DMS153 (cell line): ENCODE data around the gene TBC1D13.
"Not testable (repeated sequence)": the region's sequence is repeated elsewhere in the genome, so short reads cannot be mapped to it uniquely, and the experiment has no call there.

ENCODE experiments used
- DNase-seq: peaks from one replicate; lab custom pipeline; 2025; lab: John Stamatoyannopoulos, UW

TBC1D13 gene

GRCh38 chr9:128785427-128785826, 1.6 kb upstream of the TBC1D13 start:
- DNase-seq: no peak

DNA sequence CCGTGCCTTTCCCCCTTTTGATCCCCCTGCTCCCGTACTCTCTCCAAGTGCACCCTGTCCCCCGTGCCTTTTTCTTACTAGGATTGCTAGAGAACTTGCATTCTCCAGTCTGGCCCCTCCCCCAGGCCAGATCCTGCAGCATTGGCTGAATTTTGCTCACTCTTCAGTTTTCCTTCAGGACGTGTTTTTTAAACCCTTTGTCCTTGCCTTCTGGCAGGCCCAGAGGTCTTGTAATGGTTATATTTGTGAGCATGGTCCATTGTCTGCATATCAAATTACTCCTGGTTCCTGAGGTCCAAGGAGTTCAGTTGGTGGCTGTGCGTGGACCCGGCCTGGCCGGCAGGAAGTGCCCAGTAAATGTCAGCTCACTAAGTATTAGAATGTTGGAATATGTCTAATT, 606 bp downstream of the TBC1D13 start:
- no peak for DNase-seq

DNA sequence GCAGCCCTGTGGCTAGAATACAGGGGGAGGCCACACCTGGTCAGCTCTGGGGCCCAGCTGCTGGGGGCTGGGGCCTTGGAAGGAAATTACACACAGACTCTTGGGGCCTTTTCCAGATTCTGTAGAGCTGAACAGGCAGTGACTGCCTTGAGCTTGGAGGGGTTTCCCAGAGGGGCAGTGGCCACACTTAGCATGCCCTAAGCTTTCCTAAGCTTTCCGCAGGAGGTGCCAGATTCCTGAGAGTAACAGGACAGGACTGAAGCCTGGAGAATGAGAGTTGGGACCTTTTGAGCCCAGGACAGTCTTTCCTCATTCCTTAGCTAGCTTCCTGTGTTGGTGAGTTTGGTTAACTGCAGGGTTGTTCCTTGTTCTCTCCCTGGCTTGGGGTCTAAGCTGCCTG, 1.4 kb downstream of the TBC1D13 start:
- DNase-seq: no peak

DNA sequence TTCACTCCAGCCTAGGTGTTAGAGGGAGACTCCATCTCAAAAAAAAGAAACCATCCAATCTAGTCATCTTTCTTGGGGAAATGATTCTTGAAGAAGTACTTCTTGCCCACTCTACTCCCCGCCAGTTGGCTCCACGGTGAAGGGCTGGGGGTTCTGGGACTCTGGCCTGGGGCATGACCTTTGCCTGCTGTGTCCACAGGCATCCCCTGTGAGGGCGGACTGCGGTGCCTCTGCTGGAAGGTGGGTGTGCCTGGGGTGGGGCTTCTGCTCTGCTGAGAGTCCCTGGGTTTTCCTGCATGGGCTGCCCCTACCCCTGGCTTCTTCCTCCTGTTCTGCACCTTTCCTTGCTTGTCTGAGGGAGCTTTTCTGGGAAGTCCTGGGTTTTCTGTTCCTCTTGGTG, 3.5 kb downstream of the TBC1D13 start:
- DNase-seq: no peak

GRCh38 chr9:128792134-128792533, 5.1 kb downstream of the TBC1D13 start:
- DNase-seq: no peak

GRCh38 chr9:128792978-128793686, 6.1 kb downstream of the TBC1D13 start:
- DNase-seq: no peak

- not testable (repeated sequence) for DNase-seq
These were observed 7.9 kb downstream of the TBC1D13 start for GRCh38 chr9:128794961-128795360.

DNA sequence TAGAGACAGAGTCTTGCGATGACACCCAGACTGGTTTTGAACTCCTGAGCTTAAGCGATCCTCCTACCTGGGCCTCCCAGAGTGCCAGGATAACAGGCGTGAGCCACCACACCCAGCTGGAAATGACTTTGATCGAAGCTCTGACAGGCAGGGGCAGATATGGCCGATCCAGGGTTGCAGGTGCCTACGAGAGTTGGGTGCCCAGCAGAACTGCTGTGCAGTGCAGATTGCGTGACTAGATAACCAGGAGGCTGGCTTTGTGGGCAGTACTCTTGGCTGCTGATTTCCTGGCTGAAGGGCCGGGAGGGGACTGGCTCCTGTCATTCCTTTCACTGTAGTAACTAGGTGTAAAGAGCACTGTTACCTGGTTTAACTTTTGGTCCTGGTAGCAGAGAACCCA, 11.8 kb downstream of the TBC1D13 start:
- no peak for DNase-seq

DNA sequence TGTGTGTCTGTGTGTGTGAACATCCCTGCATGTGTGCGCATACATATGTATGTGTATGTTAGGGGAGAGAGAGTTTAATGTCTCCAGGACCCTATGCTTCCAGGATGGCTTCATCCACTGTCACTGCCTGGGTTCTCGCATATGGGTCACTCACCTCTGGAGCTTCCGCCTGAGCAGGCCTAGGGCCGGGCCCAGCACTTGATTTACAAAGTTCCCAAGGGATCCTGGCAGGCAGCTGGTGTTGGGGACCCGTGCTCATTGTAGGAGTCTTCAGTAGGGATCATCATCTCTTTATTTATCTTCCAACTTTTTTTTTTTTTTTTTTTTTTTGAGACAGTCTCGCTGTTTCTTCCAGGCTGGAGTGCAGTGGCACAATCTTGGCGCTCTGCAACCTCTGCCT, 13.0 kb downstream of the TBC1D13 start:
- DNase-seq: no peak

DNA sequence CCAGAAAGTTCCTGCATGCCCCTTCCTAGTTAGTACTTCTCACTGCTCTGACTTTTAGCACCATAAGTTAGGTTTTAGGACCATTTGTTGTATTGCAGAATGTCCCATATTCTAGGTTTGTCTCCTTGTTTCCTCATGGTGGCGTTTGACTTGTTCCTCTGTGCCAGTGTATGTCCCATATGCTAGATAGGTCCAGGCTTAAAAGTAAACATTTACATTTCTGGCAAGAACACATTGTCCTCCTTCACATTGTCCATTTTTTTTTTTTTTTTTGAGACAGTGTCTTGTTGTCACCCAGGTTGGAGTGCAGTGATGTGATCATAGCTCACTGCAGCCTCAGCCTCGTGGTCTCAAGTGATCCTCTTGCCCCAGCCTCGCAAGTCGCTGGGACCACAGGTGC, 15.4 kb downstream of the TBC1D13 start:
- DNase-seq: no peak

DNA sequence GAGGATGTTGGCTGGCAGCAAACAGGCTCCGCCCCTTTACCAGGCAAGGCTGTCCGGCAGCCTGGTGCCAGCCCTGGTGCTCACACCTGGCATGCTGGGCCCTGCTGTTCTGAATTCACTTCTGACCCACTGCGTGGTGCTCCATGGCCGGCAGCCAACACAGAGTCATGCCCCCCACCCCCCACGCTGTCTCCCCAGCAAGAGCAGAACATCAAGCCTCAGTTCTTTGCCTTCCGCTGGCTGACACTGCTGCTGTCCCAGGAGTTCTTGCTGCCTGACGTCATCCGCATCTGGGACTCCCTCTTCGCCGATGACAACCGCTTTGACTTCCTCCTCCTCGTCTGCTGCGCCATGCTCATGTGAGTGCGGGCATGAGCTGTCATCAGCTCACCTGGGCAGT, 18.6 kb downstream of the TBC1D13 start:
- no peak for DNase-seq

- no peak for DNase-seq
These were observed 20.8 kb downstream of the TBC1D13 start for GRCh38 chr9:128807827-128808226.

- no peak for DNase-seq
These were observed 21.5 kb downstream of the TBC1D13 start for GRCh38 chr9:128808543-128808942.

- DNase-seq: no peak
These were observed 22.1 kb downstream of the TBC1D13 start for GRCh38 chr9:128809036-128809599.

DNA sequence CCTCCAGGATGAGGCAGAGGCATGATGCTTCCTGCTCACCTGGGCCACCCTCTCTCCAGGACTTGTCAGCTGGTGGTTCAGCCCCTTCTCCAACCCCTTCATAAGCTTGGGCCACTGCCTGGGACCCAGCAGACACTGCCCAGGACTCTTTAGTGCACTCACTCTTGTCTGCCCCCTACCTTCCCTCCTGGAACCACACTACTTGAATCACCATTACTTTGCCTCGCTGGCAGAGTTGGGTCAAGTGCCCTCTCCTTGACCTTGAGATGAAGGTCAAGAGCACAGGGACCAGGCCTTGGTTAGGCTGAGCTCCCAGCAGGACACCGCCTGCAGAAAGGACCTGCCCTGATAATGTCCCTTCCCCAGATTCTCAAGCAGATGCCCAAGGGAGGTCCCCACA, 22.8 kb downstream of the TBC1D13 start:
- DNase-seq: no peak

- DNase-seq: no peak
These were observed 23.8 kb downstream of the TBC1D13 start for GRCh38 chr9:128810873-128811272.

GRCh38 chr9:128818099-128818838, 31.2 kb downstream of the TBC1D13 start, which contains the start of gene ENDOG:
TSS of gene ENDOG (plus strand) at chr9:128818500. CDS start at chr9:128818685, 185 bp downstream.
- peak; percentile 96 for DNase-seq

DNA sequence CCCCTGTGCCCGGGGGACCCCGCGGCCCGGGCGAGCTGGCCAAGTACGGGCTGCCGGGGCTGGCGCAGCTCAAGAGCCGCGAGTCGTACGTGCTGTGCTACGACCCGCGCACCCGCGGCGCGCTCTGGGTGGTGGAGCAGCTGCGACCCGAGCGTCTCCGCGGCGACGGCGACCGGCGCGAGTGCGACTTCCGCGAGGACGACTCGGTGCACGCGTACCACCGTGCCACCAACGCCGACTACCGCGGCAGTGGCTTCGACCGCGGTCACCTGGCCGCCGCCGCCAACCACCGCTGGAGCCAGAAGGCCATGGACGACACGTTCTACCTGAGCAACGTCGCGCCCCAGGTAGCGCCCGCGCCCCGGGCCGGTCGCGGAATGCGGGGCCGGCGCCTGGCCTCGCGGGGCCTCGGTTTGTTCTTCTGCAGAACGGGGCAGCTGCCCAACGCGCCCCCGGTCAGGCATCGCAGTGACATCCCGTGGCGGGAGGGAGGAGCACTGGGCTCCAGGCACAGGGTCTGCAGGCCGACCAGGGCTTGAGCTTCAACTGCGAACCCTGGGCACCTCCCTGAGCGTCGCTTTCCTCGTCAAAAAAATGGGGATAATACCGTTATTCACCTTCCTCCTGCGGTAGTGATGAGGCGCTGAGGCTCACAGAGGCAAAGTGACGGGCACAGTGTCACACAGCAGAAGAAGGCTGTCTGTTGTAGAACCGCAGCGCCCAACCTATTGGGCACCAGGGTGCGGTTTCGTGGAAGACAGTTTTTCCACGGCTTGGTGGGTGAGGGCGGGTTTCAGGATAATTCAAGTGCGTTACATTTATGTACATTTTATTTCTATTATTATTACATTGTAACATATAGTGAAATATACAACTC, 32.0 kb downstream of the TBC1D13 start:
- DNase-seq: no peak

DNA sequence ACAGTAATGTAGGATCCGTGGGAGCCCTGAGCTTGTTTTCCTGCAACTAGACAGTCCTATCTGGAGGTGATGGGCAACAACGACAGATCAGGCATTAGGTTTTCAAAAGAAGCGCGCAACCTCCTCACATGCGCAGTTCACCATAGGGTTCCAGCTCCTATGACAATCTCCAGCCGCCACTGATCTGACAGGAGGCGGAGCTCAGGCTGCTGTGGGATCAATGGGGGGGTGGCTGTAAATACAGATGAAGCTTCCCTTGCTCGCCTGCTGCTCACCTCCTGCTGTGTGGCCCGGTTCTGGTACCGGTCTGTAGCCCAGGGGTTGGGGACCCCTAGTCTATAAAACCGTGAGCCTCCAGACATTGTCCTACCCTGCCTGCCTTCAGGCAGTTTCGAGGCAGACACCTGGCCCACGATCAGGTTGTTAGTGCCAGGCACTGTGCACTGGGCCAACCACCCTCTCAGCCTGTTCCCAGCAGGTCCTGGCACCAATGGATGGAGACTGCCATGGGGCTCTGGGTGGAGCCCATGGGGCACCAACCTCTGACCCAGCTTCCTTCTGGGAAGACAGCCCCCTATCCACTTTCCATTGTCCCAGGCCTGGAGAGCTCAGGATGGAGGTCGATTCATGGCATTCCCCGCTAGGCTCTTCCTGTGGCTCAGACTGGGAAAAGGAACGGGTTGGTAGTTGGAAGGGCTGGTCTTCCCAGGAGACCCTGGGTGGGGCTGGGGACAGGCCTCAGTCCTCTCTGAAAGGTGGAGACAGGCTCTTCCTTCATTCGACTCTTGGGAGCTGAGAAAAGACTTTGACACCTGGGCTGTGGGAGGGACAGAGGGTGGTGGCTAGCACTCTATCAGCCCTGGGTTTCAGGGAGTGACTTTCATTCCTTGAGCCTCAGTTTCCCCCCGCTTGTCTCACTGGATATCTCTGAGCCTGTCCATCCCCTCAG, 32.9 kb downstream of the TBC1D13 start:
- peak; percentile 3 for DNase-seq

- no peak for DNase-seq
These were observed 33.9 kb downstream of the TBC1D13 start for GRCh38 chr9:128820665-128821583.
